HG03378 (cell line): ENCODE data around the gene TMEM97.

Source experiments
- ATAC-seq: cut with Tn5 transposase; IDR thresholded peaks from one replicate; pipeline ENCODE4 v1.9.1; 2021; ENCODE audit warnings: mild to moderate bottlenecking, moderate library complexity; ENCODE audit not compliant: unreplicated experiment

The TMEM97 gene

GRCh38 chr17:28315846-28316705, 2.9 kb upstream of the TMEM97 start:
- no peak for ATAC-seq

GRCh38 chr17:28317099-28317965, 1.7 kb upstream of the TMEM97 start:
- no peak for ATAC-seq

DNA sequence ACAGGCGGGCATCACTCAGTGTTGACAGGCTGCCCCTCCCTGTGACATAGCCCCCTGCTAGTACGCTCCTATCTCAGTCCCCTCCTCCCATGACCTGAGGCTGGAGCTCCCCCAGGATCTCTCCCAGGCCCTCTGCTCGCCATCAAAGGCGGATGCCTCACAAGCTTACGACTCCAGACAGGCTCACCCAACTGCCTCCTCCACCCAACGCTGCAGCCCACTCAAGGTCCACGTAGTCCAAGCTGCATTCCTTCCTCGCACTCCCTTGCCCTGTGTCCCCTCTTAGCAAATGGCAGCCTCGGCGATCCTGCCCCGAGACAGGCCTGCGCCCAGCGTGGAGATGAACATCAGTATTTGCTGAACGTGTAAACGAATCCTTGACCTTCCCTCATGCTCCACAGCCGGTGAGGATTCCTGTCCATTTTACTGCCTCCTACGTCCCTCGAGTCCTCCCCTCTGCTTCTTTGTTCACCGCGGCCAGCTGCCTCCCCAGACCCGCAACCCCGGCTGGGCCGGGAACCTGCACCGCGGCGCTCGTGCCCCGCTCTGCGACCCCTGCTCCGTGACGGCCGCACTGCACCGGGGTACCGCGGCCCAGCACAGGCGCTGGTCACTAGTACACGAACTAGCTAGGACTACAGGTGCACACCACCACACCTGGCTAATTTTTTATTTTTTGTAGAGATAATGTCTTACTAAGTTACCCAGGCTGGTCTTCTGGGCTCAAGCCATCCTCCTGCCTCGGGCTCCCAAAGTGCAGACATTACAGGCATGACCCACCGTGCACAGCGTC, 838 bp upstream of the TMEM97 start:
- ATAC-seq, result no peak

DNA sequence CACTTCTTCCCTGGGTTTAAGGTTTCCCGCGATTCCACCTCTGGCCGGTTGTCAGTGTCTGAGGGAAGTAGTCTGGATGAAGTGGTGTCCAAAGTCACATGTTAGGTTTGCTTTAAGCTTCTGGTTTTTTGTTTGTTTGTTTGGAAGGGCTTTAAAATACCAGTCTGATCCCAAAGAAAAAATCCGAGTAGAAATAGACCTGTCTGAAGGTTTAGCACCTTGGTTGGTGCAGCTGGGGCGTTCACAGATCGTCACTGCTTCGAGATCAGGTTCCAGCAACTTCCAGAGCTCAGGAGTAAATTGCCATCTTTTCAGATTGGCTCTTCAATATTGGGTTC, 567 bp downstream of the TMEM97 start:
- ATAC-seq, result no peak

- ATAC-seq, result no peak
These were observed 1.4 kb downstream of the TMEM97 start for GRCh38 chr17:28320215-28321061.

DNA sequence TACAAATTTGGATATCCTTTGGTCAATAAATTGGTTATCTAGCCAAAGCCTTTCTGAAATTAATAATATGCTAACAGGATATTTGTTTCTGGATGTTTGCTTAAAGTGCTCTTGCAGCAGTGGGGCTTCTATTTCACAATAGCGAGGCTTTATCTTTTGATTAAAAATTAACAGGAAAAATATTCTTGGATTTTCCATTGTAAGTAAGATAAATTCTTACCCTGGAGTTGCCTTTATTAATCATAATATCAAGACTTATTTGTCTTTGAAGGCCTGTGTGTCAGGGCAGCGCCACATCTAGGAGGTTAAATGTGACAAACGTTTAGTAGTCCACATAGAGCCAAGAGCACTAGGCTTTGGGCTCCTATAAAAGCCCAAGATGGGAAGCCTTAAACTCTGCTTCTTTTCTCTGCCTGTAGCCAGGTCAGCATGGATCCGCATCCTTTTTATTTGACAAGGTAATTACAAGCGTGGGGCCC, 5.3 kb downstream of the TMEM97 start:
- ATAC-seq, result no peak

DNA sequence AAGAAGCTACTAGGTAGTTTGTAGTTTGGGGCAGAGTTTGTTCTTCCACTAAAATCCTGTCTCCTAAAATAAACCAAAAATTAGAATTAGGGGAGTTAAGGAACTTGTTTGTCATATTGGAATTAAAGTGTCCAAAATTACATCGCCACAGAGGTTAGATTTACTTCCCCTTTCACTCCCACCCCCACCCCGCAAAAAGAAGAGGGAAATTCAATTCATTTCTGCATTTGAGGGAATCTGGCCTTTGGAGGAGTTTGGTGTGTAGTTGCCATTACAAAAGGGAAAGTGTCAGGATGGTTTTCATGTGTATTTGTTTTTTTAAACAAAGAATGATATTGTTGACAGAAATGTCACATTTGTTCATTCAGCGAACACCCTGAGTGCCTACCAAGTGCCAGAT, 5.8 kb downstream of the TMEM97 start:
- no peak for ATAC-seq

DNA sequence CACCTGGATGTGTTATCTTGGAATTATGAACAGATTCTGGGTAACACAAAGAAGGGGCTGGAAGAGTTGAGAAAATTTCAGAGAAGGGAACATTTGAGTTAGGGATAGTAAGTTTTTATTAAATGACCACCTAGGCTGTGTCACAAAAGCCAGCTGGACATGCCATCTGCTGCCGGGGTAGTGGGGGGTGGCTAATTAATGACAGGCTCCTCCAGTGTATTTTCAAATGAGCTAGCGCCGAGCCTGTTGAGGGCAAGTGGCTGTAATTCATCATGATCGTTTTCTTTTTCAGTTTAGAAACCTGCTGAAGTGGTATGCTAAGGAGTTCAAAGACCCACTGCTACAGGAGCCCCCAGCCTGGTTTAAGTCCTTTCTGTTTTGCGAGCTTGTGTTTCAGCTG, 6.2 kb downstream of the TMEM97 start:
- no peak for ATAC-seq

DNA sequence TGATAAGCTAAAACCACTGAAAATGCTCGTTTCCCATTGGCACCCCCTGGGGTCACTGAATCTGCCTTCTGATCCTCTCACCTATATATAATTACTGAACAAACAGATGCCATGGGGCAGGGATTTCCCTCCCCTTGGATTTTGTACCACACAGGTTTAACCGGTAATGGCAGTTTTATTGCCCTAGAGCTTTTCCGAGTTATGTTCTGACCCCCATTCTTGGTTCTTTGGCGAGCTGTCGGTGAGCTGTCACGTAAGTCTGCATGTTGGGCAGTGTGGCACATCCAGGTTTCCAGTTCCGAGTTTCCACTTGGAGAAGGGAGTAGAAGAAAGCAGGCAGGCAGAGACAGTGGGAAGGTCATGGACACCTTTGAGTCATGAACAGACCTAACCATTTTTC, 7.1 kb downstream of the TMEM97 start:
- ATAC-seq, result no peak

- no peak for ATAC-seq
These were observed 8.1 kb downstream of the TMEM97 start for GRCh38 chr17:28327031-28327607.

- ATAC-seq, result no peak
These were observed 8.7 kb downstream of the TMEM97 start for GRCh38 chr17:28327709-28328108.

GRCh38 chr17:28328325-28328724, 9.3 kb downstream of the TMEM97 start:
- ATAC-seq, result no peak

DNA sequence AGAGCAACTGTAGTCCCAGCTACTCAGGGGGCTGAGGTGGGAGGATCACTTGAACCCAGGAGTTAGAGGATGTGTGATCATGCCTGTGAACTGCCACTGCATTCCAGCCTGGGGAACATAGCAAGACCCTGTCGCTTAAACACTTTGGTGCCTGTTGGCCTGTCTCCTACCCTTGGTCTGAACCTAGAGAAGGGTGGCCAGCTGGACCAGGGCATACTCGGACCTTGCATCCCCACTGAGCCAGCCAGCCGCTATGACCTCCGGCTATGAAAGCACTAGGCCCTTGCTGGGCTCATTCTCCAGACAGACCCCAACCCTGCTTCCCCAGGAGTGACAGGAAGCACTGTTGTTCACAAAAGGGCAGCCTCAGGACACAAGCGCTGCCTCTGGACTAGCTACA, 11.7 kb downstream of the TMEM97 start:
- ATAC-seq, result no peak

DNA sequence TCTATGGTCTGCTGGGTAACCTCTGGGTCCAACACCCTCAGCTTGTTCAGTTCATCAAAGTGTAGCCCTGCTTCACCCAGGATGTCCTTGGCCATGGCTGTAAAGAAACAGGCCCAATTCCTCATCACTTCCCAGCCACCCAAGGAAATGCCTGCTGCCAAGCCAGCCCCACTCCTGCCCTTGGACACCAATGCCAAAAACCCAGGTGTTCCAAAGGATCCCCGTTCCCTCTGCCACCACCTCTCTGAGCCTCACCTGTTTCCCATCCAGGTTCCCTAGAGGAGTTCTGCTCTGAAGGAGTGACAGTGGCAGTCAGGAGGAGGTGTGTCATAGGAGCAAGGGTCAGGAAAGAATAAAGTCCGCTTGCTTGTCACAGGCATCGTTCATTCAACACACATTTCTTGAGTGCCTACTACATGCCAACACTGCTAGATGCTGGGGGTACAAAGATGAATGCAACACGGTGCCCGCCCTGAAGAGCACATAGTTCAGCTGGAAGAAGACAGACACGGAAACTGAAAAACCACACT, 13.0 kb downstream of the TMEM97 start:
- ATAC-seq, result no peak

GRCh38 chr17:28333083-28333746, 14.2 kb downstream of the TMEM97 start:
- ATAC-seq, result no peak

- ATAC-seq, result no peak
These were observed 15.2 kb downstream of the TMEM97 start for GRCh38 chr17:28334171-28334570.

DNA sequence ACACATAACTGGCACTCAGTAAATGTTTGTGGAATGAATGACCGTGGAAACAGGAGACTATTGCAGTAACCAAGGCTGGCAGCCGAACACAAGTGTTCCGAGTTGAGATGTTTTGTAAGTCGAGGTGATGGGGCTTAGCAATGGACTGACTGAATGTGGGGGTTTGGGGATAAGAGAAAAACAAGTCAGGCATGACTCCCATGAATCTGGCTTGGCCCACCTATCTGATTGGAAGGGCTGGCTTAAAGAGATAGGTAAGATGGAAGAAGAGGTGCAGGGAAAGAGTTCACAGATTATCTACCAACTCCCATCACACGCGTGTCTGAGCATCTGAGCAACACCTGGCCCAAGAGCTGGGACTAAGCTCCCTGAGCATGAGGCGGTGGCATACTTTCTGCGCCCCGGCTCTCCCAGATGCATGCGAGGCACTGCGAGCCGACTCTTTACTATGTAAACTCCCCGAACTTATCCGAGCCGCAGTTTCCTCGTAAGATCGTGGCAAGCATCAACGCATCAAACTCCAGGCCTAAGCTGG, 15.7 kb downstream of the TMEM97 start:
- ATAC-seq, result no peak

DNA sequence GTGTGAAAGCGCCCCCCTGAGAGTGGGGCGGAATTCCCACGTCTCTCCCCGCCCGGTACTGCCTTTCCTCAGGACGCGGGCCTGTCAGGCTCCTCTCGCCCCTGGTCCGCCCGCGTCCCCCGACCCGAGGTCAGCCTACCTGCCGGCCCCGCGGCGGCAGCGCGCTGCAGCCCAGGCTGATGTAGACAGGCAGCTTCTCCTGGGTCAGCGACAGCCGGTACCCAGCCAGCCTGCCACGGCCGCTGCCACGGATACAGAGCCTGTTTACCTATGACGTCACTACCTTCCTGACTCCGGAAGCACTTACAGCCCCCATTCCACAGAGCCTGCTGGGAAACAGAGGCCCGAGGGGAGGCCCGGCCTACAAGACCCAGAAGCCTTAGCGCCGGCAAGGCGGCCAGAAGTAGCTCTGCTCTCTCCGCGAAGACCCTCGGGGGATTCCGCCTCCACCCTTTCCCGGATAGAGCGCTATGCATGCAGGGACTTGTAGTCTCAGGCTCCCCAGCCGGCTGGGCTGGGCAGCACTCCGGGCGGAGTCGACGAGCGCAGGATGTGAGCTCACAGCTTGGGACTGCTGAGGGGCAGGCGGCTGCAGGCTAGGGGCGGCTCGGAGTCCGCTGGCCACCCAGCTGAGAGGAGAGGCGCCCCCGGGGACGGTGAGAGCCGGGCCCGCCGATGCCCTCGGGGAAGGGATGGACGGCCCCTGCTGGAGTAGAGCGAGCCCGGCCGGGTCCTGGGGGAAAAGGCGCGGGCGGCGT, 16.4 kb downstream of the TMEM97 start, which contains the start of the genes IFT20 and TNFAIP1:
IFT20 (minus strand) TSS at position 272 of the 758 bp plus-strand sequence. CDS start 3,487 bp downstream, outside the sequence.
TNFAIP1 (plus strand) TSS at position 561 of the 758 bp plus-strand sequence. CDS start 3,761 bp downstream, outside the sequence.
- peak; percentile 95 for ATAC-seq
